GM15510 (cell line): ENCODE measurements around the gene TTBK1.

Experiments
- POLR2A ChIP-seq: IDR thresholded peaks from 3 replicates; pipeline ENCODE4 v1.6.1; 2011; ENCODE audit warnings: borderline replicate concordance; ENCODE audit not compliant: insufficient read length; ENCODE audit errors: extremely low read depth

The TTBK1 gene

DNA sequence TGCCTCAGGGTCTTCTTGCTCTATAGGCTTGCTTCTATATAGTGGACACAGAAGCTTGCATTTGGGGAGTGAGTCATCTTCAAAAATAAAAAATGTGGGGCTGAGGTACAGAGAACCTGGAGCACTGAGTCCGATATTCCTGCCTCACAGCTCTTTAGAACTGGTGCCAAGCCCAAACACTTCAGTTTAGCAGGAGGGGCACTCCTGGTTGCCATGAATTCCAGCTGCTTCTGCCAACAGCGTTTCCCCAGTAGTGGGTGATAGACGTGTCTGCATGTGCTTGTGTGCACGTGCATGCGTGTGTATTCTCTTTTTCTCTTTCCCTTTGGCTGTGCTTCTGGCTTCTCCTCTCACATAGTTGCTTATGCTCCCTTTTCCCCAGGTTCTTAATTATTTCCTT, 25.9 kb upstream of the TTBK1 start:
- no peak for TF ChIP-seq POLR2A

DNA sequence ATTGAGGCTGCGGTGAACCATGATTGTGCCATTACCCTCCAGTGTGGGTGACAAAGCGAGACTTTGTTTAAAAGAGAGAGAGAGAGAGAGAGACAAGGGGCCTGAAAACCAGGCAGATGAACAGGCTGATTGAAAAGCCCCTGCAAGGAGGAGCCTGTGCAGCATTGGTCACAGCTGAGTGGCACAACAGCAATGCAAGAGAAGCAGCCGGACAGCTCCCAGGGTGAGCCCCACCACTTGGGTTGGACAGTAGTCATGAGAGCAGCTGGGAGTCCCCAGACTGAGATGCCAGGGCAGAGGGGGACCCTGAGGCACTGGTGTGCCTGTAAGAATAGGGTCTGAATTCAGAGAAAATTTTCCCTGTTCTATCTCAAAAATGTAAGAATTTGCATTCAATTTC, 24.2 kb upstream of the TTBK1 start:
- TF ChIP-seq POLR2A = no peak

GRCh38 chr6:43219814-43220213, 23.5 kb upstream of the TTBK1 start:
- TF ChIP-seq POLR2A = no peak

DNA sequence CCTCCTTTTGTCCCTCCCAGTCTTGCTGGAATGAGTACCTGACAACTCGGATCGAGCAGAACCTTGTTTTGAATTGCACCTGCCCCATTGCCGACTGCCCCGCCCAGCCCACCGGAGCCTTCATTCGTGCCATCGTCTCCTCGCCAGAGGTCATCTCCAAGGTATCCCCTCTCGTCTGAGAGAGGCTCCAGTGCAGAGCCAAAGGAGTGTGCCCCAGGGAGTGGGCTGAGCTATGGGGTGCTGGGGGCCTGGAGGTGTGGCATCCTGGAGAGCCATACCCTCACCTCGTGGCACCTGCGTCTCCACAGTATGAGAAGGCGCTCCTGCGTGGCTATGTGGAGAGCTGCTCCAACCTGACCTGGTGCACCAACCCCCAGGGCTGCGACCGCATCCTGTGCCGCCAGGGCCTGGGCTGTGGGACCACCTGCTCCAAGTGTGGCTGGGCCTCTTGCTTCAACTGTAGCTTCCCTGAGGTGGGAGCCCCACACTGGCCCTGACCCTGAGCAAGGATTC, 22.8 kb upstream of the TTBK1 start:
- no peak for TF ChIP-seq POLR2A

GRCh38 chr6:43221046-43221972, 22.0 kb upstream of the TTBK1 start:
- TF ChIP-seq POLR2A = no peak

GRCh38 chr6:43222418-43223059, 20.7 kb upstream of the TTBK1 start:
- TF ChIP-seq POLR2A = no peak

DNA sequence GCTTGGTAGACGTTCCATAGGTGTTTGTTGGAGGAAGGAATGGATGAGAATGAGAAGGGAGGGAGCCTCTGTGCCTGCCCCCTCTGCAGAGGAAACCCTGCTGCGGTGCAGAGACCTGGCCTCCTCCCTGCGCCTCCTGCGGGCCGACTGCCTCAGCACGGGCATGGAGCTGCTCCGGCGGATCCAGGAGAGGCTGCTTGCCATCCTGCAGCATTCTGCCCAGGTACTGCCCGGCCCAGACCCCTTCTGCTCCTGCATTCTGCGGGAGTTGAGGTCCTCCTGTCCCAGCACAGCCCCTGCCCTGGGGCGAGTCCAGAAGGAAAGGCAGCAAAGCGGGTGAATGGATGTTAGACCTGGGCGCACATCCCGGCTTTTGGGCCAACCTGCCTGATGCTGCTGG, 20.1 kb upstream of the TTBK1 start:
- TF ChIP-seq POLR2A = no peak

- no peak for TF ChIP-seq POLR2A
Observed at GRCh38 chr6:43226192-43226851, 17.0 kb upstream of the TTBK1 start.

DNA sequence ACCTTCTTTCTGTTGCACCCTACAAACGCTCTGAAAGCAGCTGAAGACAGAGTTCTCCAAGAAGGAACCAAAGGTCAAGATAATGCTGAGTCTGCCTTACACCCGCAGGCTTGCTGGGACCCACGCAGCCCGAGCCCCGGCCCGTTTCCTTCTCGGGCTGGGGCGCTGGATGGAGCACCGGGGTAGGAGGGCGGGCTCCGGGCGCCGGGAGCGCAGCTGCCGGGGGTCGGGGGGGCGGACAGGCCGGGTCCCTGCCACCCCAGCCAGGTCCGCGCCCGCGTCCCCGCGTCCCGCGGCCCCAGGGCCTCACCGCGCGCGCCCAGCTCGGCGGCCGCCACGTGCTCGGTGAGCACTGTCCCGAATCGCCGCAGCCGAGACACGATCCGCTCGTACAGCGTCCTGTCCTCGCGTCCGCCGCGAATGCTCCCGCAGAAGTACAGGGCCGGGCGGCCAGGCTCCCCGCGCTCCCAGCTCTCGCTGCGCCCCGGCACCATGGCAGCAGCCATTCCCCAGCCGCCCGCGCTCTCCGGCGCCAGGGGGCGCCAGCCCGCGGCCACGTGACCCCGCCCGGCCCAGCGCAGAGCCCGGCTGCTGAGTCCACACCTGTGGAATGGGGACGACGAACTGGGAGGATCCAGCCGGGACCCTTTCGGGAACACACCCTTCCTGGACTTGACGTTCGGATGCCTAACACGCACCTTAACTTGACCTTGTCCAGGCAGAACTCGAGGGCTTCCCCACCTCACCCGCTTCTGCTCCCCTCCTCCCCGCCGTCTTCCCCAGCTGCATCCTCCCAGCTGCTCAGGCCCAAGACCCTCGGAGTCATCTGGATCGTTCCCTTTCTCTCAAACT, 14.1 kb upstream of the TTBK1 start, which contains the start of gene DNPH1:
DNPH1 (minus strand) TSS at position 531 of the 852 bp plus-strand sequence; CDS start at position 506, 25 bp downstream.
- peak; percentile 70 for TF ChIP-seq POLR2A

DNA sequence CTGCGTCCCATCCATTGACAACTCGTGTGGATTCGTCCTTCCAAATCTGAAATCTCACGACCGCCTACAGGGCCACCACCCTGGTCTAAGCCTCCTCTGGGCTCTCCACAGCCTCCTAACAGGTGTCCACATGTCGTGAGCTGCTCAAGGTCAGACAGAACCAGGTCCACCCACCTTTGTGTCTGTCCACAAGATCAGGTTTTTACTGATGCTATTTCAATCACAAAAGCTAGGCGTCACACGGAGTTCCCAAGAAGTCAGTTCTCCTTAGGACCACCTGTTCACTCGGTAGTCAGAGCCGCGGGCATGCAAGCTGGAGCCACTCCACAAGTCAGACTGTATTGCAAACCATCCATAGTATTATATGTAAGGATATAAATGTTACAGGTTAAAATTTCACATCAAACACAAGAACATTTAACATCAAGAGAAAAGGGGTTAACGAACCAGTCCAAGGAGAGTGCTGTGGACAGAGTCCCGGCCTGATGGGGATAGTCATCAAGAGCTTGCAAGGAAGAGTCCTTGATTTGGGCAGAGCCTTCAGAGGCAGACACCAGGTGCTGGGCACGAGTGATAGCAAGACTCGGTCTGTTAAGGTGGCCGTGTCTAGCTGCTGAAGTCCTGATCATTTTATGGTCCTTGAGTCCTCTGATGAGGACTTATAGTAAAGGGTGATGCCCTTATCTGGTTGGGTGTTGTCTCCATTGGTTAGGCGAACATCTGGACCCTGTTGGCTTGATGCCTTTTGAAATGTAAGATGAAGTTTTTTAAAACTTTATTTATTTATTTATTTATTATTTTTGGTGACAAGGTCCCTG, 13.3 kb upstream of the TTBK1 start:
- TF ChIP-seq POLR2A = no peak

DNA sequence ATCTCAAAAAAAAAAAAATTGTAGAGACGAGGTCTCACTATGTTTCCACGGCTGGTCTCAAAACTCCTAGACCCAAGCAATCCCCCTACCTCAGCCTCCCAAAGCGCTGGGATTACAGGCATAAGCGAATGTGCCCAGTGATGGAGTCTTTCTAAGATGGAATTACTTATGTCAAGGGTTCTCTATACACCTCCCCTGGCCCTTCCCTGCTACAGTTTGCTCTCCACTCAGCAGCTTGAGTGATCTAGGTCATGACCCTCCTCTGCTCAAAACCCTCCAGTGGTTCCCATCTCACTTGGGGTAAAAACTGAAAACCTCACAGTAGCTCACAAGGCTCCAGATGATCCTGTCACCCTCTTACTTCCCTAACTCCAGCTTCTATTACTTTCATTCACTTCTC, 12.2 kb upstream of the TTBK1 start:
- TF ChIP-seq POLR2A = no peak

DNA sequence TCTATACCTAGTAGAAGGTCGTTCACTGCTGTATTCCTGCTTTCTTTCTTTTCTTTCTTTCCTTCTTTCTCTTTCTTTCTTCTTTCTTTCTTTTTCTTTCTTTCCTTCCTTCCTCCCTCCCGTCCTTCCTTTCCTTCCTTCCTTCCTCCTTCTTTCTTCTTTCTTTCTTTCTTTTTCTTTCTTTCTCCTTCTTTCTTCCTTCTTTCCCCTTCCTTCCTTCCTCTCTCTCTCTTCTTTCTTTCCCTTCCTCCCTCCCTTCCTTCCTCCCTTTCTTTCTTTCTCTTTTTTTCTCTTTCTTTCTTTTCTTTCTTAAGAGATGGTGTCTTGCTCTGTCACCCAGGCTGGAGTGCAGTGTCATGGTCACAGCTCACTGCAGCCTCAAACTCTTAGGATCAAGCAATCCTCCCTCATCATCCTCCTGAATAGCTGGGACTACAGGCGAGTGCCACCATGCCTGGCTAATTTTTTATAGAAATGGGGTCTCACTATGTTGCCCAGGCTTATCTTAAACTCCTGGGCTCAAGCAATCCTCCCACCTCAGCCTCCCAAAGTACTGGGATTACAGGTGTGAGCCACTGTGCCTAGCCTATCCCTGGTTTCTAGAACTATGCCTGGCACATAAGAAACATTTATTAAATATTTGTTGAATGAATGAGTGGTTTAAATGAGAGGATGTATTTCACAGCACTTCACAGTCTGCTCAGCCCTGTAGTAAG, 11.4 kb upstream of the TTBK1 start:
- TF ChIP-seq POLR2A = no peak

GRCh38 chr6:43235841-43236240, 7.4 kb upstream of the TTBK1 start:
- no peak for TF ChIP-seq POLR2A
